Embryonic facial prominence (tissue), 1 donor: ENCODE measurements around the gene NFS1.
"Not testable (repeated sequence)": the region's sequence is repeated elsewhere in the genome, so short reads cannot be mapped to it uniquely, and the experiment has no call there.

Experiments used
- DNase-seq: peaks from one replicate; pipeline ENCODE4 v3.0.0-alpha.2; 2016; ENCODE audit errors: extremely low spot score

The NFS1 gene

DNA sequence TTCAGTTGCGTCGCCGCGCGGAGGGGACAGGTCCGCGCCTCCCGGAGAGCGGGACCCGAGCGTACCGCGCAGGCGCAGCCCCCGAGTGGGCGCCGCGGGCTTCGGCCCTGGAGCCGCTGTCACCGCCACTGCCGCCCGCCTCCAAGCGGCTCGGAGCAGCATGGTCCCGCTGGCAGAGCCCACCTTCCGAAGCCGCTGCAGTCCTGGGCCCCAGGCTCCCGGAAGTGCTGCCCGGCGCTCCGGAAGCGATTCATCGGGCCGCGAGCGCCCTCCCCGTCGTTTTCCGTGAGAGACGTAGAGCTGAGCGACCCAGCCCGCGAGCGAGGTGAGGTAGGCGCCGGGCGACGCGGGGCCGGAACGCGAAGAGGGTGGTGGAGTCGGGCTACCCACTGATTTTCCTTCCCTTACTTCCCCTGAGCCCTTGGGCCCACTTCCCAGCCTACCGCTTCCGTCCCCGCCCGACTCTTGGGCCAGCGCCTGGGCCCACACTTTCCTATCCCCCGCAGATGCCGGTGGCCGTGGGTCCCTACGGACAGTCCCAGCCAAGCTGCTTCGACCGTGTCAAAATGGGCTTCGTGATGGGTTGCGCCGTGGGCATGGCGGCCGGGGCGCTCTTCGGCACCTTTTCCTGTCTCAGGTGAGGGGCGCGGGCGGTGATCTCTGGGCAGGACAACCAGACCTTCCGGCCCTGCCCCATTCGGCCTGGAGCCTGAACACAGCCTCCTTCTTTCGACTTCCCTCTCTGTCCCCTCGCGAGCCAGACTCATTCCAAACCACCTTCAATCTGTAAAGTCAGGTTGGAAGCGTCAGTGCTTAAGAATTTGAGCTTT, at the start of gene NFS1, which contains the start of gene ROMO1:
Gene NFS1, minus strand, starts transcription at position 226 of the 830 bp plus-strand sequence. Its CDS starts 64 bp downstream, at position 162.
Gene ROMO1, plus strand, starts transcription at position 279 of the 830 bp plus-strand sequence. Its CDS starts 228 bp downstream, at position 507.
- peak; percentile 76 for DNase-seq

DNA sequence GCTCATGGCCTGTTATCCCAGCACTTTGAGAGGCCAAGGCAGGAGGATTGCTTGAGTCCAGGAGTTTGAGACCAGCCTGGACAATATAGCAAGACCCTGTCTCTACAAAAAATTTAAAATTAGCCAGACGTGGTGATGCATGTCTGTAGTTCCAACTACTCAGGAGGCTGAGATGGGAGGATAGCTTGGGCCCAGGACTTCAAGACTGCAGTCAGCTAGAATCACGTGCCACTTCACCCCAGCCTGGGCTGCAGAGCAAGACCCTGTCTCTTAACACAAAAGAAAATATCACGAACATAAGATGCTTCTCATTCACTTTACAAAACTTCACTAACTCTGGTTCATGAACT, 45.3 kb upstream of the NFS1 start:
- DNase-seq: not testable (repeated sequence)

DNA sequence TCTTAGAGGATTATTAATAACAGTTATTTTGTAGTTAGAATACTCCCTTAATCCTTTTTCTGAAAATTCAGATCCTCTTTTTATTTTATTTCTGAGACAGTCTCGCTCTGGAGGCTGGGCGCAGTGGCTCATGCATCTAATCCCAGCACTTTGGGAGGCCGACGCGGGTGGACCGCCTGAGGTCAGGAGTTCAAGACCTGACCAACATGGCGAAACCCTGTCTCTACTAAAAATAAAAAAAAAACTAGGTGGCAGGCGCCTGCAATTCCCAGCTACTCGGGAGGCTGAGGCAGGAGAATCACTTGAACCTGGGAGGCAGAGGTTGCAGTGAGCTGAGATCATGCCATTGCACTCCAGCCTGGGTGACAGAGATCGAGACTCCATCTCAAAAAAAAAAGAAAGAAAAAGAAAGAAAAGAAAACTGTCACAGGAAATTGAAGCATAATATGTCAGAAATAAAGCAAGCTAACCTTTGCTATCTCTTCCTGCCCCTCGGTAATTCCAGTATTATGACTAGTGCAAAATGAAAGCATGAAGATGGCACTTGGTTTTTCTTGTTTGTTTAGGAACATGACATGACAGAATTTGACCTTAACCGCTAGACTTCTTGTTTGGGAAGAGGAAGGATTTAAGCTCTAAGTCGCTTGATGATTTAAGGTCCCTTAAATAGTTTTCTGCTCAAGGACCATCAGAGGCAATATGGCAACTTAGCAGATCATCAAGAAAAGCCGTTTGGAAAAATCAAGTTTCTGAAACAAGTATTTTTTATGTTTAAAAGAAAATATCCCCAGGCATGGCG, 44.7 kb upstream of the NFS1 start:
- no peak for DNase-seq

GRCh38 chr20:35742741-35743523, 43.8 kb upstream of the NFS1 start:
- DNase-seq: no peak

- DNase-seq: peak; percentile 100
Observed at GRCh38 chr20:35741892-35742740, 43.0 kb upstream of the NFS1 start, which contains the start of gene RBM39. Gene RBM39 (minus strand): TSS chr20:35742260. CDS start chr20:35740874, 1,386 bp downstream.

- no peak for DNase-seq
Observed at GRCh38 chr20:35739294-35740163, 40.4 kb upstream of the NFS1 start.

GRCh38 chr20:35738410-35739179, 39.4 kb upstream of the NFS1 start:
- DNase-seq: no peak

GRCh38 chr20:35737865-35738333, 38.7 kb upstream of the NFS1 start:
- no peak for DNase-seq

- DNase-seq: no peak
Observed at GRCh38 chr20:35735826-35736470, 36.8 kb upstream of the NFS1 start.

GRCh38 chr20:35734777-35735649, 35.9 kb upstream of the NFS1 start:
- DNase-seq: no peak

- DNase-seq: no peak
Observed at GRCh38 chr20:35734374-35734773, 35.2 kb upstream of the NFS1 start.

DNA sequence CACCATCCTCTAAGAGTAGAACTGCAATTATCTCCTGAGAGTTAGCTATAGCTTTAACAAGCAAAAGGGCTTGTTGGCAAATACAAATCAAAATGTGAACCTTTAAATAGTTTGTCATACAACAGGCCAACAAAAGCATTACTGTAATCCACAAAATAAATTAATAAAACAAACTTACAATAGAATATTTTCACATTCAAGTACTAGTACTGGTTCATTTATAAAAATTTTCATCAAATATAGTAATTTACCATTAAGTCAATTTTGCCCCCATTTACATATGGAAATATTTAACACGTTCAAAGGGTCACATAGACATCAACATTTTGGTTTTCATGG, 33.5 kb upstream of the NFS1 start:
- no peak for DNase-seq

GRCh38 chr20:35731862-35732643, 32.9 kb upstream of the NFS1 start:
- no peak for DNase-seq

GRCh38 chr20:35731469-35731788, 32.3 kb upstream of the NFS1 start:
- DNase-seq: no peak

DNA sequence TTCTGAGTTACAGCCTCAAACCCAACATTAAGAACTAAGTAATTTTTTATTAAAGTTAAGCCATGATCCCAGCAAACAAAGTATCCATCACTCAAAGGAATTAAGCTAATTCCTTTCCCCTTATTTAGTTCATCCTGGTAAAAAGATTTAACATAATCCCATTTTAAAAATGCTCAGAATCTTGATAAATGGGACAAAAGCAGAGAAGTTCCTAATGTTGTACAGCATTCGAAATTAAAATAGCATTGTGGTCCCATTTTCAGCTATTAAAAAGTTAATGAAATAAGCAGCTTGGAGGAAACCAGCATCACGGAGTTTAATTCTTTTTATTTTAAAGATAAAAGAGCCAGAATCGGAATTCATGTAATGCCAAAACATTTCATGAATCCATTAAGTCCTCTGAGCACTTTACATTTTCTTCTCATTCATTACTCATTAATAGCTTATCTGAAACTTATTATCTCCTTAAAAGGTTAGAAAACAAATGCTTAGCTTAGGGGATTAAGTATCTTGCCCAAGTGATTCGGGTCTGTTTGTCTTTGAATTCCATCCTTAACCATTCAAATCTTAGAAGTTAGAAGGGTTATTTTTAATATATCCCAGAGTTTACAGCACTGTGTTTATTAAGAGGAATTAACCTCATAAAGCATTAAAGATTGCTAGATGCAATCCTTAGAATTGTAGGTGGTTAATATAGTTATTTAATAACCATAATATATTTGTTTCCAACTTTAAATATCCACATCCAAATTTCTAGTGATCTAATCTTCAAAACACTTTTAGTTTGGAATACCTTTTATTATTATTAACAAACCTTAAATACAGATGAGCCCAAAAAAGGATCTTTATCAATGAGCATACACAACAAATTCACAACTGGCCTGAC, 31.7 kb upstream of the NFS1 start:
- no peak for DNase-seq
